ENCODE data around the gene SYCE1L. TPM values are rescaled to one million over a fixed set of nuclear protein-coding genes. Genes with fewer than 3 reads are reported as not detected.

Gene SYCE1L
- total and polyA plus RNA-seq, 2 of the 4 experiments (the other 2 are of a cell fraction): 0.10 TPM; not detected in 1

- H2AK9ac ChIP-seq (replicated peaks; ENCODE audit: low read depth, low read length, poor library complexity): no peak overlapping the region
- no peak overlapping the region for H3K14ac ChIP-seq (replicated peaks; ENCODE audit: low read depth, low read length)
- no peak overlapping the region for H2AFZ ChIP-seq (replicated peaks; ENCODE audit: low read length, poor library complexity)
- H3K4me2 ChIP-seq (ENCODE audit: low read depth, low read length): no peak overlapping the region
- H3K27ac ChIP-seq (ENCODE audit: insufficient read depth, low read length): no peak overlapping the region
- no peak overlapping the region for H2BK20ac ChIP-seq (ENCODE audit: low read depth, low read length)
- no CpG with 5 or more reads among the region's 3 CpGs for WGBS, 2 experiments (ENCODE audit: extremely low coverage in 2 of 2, insufficient read length in 1 of 2)
- BruUV-seq (replicated peaks): no TSS peak
- H4K8ac ChIP-seq (ENCODE audit: low read depth in 2 of 2, low read length in 2 of 2): no peak overlapping the region
- H2BK15ac ChIP-seq (ENCODE audit: low read depth, low read length): no peak overlapping the region
- ATAC-seq (ENCODE audit: low read depth) (no peak), DNase-seq (no peak)
- no peaks in the 10 kb centered on the region for H3K9me1 ChIP-seq (ENCODE audit: insufficient read depth, low read length)
- H3K27me3 ChIP-seq (ENCODE audit: control insufficient read depth, insufficient read depth, low read length): no peaks in the 10 kb centered on the region
- no peak overlapping the region for H2BK120ac ChIP-seq (ENCODE audit: low read depth, low read length)
- no peak overlapping the region for H3K18ac ChIP-seq (ENCODE audit: low read depth, low read length)
- TF ChIP-seq RCOR1 (IDR thresholded peaks at IDR 0.05; ENCODE audit: insufficient replicate concordance, low read length) (no peak), SMC3 (IDR thresholded peaks at IDR 0.05; ENCODE audit: low read depth, low read length) (no peak), MAZ (IDR thresholded peaks at IDR 0.05; ENCODE audit: borderline replicate concordance, low read depth, low read length) (no peak), CHD1 (IDR thresholded peaks at IDR 0.05; ENCODE audit: low read depth, low read length) (no peak), RAD21 (IDR thresholded peaks at IDR 0.05; ENCODE audit: low read length) (no peak), RFX5 (IDR thresholded peaks at IDR 0.05; ENCODE audit: low read depth, low read length) (no peak), FOS (IDR thresholded peaks at IDR 0.05; ENCODE audit: low read depth, low read length) (no peak), NFE2L2 (IDR thresholded peaks at IDR 0.05; ENCODE audit: low read depth, low read length) (no peak), MAFK (IDR thresholded peaks at IDR 0.05; ENCODE audit: low read depth, low read length) (no peak)
- TF ChIP-seq, protein P1, sequence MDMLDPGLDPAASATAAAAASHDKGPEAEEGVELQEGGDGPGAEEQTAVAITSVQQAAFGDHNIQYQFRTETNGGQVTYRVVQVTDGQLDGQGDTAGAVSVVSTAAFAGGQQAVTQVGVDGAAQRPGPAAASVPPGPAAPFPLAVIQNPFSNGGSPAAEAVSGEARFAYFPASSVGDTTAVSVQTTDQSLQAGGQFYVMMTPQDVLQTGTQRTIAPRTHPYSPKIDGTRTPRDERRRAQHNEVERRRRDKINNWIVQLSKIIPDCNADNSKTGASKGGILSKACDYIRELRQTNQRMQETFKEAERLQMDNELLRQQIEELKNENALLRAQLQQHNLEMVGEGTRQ (IDR thresholded peaks at IDR 0.05; ENCODE audit: low read depth, low read length): no peak
- POLR2A ChIA-PET (ENCODE audit: unreplicated experiment): no interaction called here
- dilution Hi-C loops (cut with HindIII; ENCODE audit: low sequenced_read_pairs, unreplicated experiment): loop anchor here (25.0 kb wide), 1 partner anchor 1370 kb away; no protein-coding TSS in a partner anchor
- H3K4me3 ChIP-seq (ENCODE audit: insufficient read depth, low read depth, low read length): no peak overlapping the region
- no peaks in the 10 kb centered on the region for H3K4me1 ChIP-seq (ENCODE audit: control insufficient read depth, insufficient read depth, low read length)
- no peaks in the 10 kb centered on the region for H3K79me1 ChIP-seq (ENCODE audit: low read depth in 1 of 2, low read length in 2 of 2)
- CTCF ChIA-PET: no interaction called here
- H3K9me3 ChIP-seq (ENCODE audit: control insufficient read depth, insufficient read depth, low read length): no peaks in the 10 kb centered on the region
- H2AK5ac ChIP-seq (ENCODE audit: low read depth, low read length): no peak overlapping the region
- no peak overlapping the region for H4K5ac ChIP-seq (ENCODE audit: low read depth, low read length)
- H3K9ac ChIP-seq (ENCODE audit: low read depth, low read length): no peak overlapping the region
- H3K36me3 ChIP-seq (ENCODE audit: control insufficient read depth, insufficient read depth, low read length): no peaks in the 10 kb centered on the region
- no peak overlapping the region for H2BK5ac ChIP-seq (ENCODE audit: low read depth, low read length, poor library complexity, severe bottlenecking)
- H3K4ac ChIP-seq (ENCODE audit: low read depth, low read length): no peak overlapping the region
- in situ Hi-C loops (cut with MboI; ENCODE audit: low sequenced_read_pairs): no loop called here
- no peaks in the 10 kb centered on the region for H4K20me1 ChIP-seq (ENCODE audit: insufficient read depth, low read length)
- no peak overlapping the region for H4K91ac ChIP-seq (ENCODE audit: insufficient read depth, low read depth, low read length)
- no peak overlapping the region for H3K23ac ChIP-seq (ENCODE audit: low read depth, low read length)
- no peak overlapping the region for H3K56ac ChIP-seq (ENCODE audit: extremely low read depth, insufficient read depth, low read length)
- intact Hi-C loops (cut with micrococcal nuclease): no loop called here
These were observed 41.7 kb upstream of the SYCE1L start for GRCh38 chr16:77157346-77158058.

All from IMR-90 (cell line).